Measurements from ENCODE around the gene GRPEL1.

- TF ChIP-seq EZH2 (IDR thresholded peaks at IDR 0.05): no peak
- TF ChIP-seq TCF7L2 (IDR thresholded peaks at IDR 0.05; ENCODE audit: borderline replicate concordance, extremely low read depth, insufficient read depth, insufficient read length): no peak
- TF ChIP-seq ATF3 (IDR thresholded peaks at IDR 0.05): no peak
- no peak for TF ChIP-seq CTCF (IDR thresholded peaks at IDR 0.05 in 2 of 3, conservative IDR thresholded peaks at IDR 0.05 in 1 of 3; ENCODE audit: borderline replicate concordance in 1 of 3, insufficient read depth in 1 of 3, low read depth in 2 of 3, low read length in 2 of 3)
- no peak for TF ChIP-seq POLR2AphosphoS5 (IDR thresholded peaks at IDR 0.05; ENCODE audit: low read depth, low read length)
- no peak for TF ChIP-seq MAX (IDR thresholded peaks at IDR 0.05)
- no peak for TF ChIP-seq POLR2A (IDR thresholded peaks at IDR 0.05; ENCODE audit: borderline replicate concordance, extremely low read depth, insufficient read depth, insufficient read length)
- no peak for TF ChIP-seq JUND (IDR thresholded peaks at IDR 0.05)
- no peak for TF ChIP-seq REST (IDR thresholded peaks at IDR 0.05; ENCODE audit: low read depth)
Observed at GRCh38 chr4:7104366-7105031, 36.6 kb upstream of the GRPEL1 start.

All from HCT116 (cell line).